HepG2 (cell line): ENCODE data around the gene TMEM131. TPM values are rescaled to one million over a fixed set of nuclear protein-coding genes. Genes with fewer than 3 reads are reported as not detected.
A peak's percentile ranks its signal among the peaks of the same experiment; 100 is the strongest.

Experiments used
- ATAC-seq: fragments of 200-7000 bp; cut with Tn5 transposase; 3 replicates; pipeline ENCODE4 v1.9.1; 2020; ENCODE audit warnings: mild to moderate bottlenecking, moderate library complexity
- BruUV-seq: library from RNA; stranded (reverse); fragments of 400-500 nt; replicated peaks from 2 replicates; lab custom pipeline; 2021; lab: Mats Ljungman, UMichigan
- CTCF ChIA-PET: fragments of 300-600 bp; formaldehyde crosslinking; extraction: SDS; loops from one replicate; lab custom pipeline; 2021; ENCODE audit warnings: low total read pairs, inconsistent platforms, low intra/inter-chr PET ratio; lab: Yijun Ruan, JAX
- POLR2A ChIA-PET: fragments of 350-600 bp; sonication (Branson Sonifier 250); formaldehyde crosslinking; loops from one replicate; lab custom pipeline; 2020; ENCODE audit warnings: antibody characterized with exemption, inconsistent platforms; lab: Yijun Ruan, JAX
- DNase-seq: peaks from one replicate; pipeline ENCODE4 v3.0.0-alpha.2; 2015; ENCODE audit warnings: low spot score
- FAIRE-seq: peaks from 3 replicates; lab custom pipeline; 2011; peaks lifted over from hg19 to GRCh38; lab: Jason Lieb, UNC
- H2AFZ ChIP-seq: one replicate; pipeline ENCODE4 v1.6.1; 2011; ENCODE audit warnings: low read length, inconsistent platforms
- H3K27ac ChIP-seq: fragments of 300-600 bp; 3 replicates; pipeline ENCODE4 v1.8.0; 2011; ENCODE audit warnings: mixed run types, mild to moderate bottlenecking, mixed read lengths, low read length, inconsistent platforms; ENCODE audit not compliant: insufficient read depth; ENCODE audit errors: extremely low read length
- H3K27me3 ChIP-seq, 2 experiments: fragments of 200-600 bp in 1 of 2; 2 replicates in 1 of 2; 3 replicates in 1 of 2; pipeline versions ENCODE4 v1.6.0 to v1.8.0; 2011; ENCODE audit warnings: low read length in 2 of 2, mild to moderate bottlenecking in 2 of 2, moderate library complexity in 2 of 2, inconsistent platforms in 1 of 2; ENCODE audit not compliant: insufficient read depth in 2 of 2, control insufficient read depth in 1 of 2
- H3K36me3 ChIP-seq, 2 experiments: fragments of 200-600 bp in 1 of 2; replicated peaks in 1 of 2; 2 replicates in 1 of 2; 3 replicates in 1 of 2; pipeline versions ENCODE4 v1.5.1 to v1.8.0; 2011; ENCODE audit warnings: low read length in 2 of 2, inconsistent platforms in 1 of 2; ENCODE audit not compliant: insufficient read depth in 2 of 2, control insufficient read depth in 1 of 2
- H3K4me1 ChIP-seq: 2 replicates; pipeline ENCODE4 v1.5.1; 2012; ENCODE audit warnings: low read length, inconsistent platforms; ENCODE audit not compliant: insufficient read depth
- H3K4me2 ChIP-seq: 2 replicates; pipeline ENCODE4 v1.6.0; 2011; ENCODE audit warnings: low read depth, low read length, inconsistent platforms
- H3K4me3 ChIP-seq, 3 experiments: fragments of 200-600 bp in 1 of 3; sonication (generic), shearing (Covaris generic) in 1 of 3; replicated peaks in 1 of 3; 2 replicates each; pipeline ENCODE4 v1.5.1; 2011 to 2016; ENCODE audit warnings: low read length in 3 of 3, inconsistent platforms in 2 of 3, low read depth in 2 of 3, mild to moderate bottlenecking in 2 of 3, control low read depth in 1 of 3, mixed read lengths in 1 of 3; ENCODE audit not compliant: insufficient read depth in 1 of 3
- H3K79me2 ChIP-seq: one replicate; pipeline ENCODE4 v1.6.1; 2011; ENCODE audit warnings: low read length, inconsistent platforms; ENCODE audit not compliant: insufficient read depth
- H3K9ac ChIP-seq: 2 replicates; pipeline ENCODE4 v1.6.0; 2011; ENCODE audit warnings: mild to moderate bottlenecking, low read depth, low read length, inconsistent platforms; ENCODE audit not compliant: insufficient read depth
- H3K9me3 ChIP-seq: 2 replicates; pipeline ENCODE4 v1.5.1; 2012; ENCODE audit warnings: mild to moderate bottlenecking, low read length
- H4K20me1 ChIP-seq: 2 replicates; pipeline ENCODE4 v1.6.0; 2011; ENCODE audit warnings: inconsistent platforms, mild to moderate bottlenecking, low read length, moderate library complexity; ENCODE audit not compliant: insufficient read depth
- NR3C1 ChIP-seq: sonication (generic); formaldehyde crosslinking; IDR thresholded peaks from 2 replicates; pipeline ENCODE4 v1.4.0; 2020; ENCODE audit warnings: missing genetic modification reagents
- RFX1 ChIP-seq: fragments of 450-650 bp; IDR thresholded peaks from 2 replicates; pipeline ENCODE4 v1.6.1; 2017
- RFX3 ChIP-seq: IDR thresholded peaks from 2 replicates; pipeline ENCODE4 v1.6.1; 2016; ENCODE audit warnings: missing biosample characterization, missing genetic modification reagents
- ZNF468 ChIP-seq: sonication (generic); formaldehyde crosslinking; IDR thresholded peaks from 2 replicates; pipeline ENCODE4 v1.8.0; 2022; ENCODE audit warnings: mild to moderate bottlenecking, moderate library complexity, missing genetic modification reagents
- ZNF550 ChIP-seq: sonication (generic); formaldehyde crosslinking; IDR thresholded peaks from 2 replicates; pipeline ENCODE4 v1.4.0; 2020; ENCODE audit warnings: mild to moderate bottlenecking, missing genetic modification reagents, borderline replicate concordance
- WGBS: methylation state at CpG from one replicate; pipeline ENCODE4 v1.1.6; 2017; ENCODE audit warnings: low lambda C conversion rate; 5-methylcytosine and 5-hydroxymethylcytosine counted together
- in situ Hi-C: cut with HindIII; loops from 2 replicates; pipeline ENCODE4 v1.10.0; 2017; ENCODE audit warnings: low pct_unique_long_range_greater_than_20kb; ENCODE audit not compliant: extremely low pct_ligation_motif_present
- intact Hi-C: fragments of 100-400 bp; cut with micrococcal nuclease; formaldehyde crosslinking; loops from one replicate; pipeline ENCODE4 v1.10.0; 2022; ENCODE audit not compliant: unreplicated experiment
- polyA plus RNA-seq, 8 experiments: library from polyadenylated mRNA; depleted of rRNA in 3 of 8; stranded (reverse) in 7 of 8; unstranded in 1 of 8; fragments of >200 nt; fragmentation: Illumina TruSeq in 4 of 8; extraction: Trizol in 4 of 8; gene quantifications; 2 replicates each; pipeline versions ENCODE4 v1.2.1 to v1.2.3, GENCODE V29; 2011 to 2016; ENCODE audit warnings: low read depth in 4 of 8, missing spikeins in 1 of 8, mixed read lengths in 1 of 8; ENCODE audit not compliant: insufficient read depth in 1 of 8
- total RNA-seq, 5 experiments: library from RNA; depleted of rRNA; stranded (reverse); fragments of >200 nt; fragmentation: Illumina TruSeq; extraction: Trizol; gene quantifications; 2 replicates each; pipeline ENCODE4 v1.2.3, GENCODE V29; 2016; ENCODE audit warnings: low read depth in 1 of 5

The TMEM131 gene
- total and polyA plus RNA-seq, 2 of the 13 experiments (the other 11 are each of a cell fraction or from before 2014, with no cell fraction given), result 17.9 to 19.5 TPM

DNA sequence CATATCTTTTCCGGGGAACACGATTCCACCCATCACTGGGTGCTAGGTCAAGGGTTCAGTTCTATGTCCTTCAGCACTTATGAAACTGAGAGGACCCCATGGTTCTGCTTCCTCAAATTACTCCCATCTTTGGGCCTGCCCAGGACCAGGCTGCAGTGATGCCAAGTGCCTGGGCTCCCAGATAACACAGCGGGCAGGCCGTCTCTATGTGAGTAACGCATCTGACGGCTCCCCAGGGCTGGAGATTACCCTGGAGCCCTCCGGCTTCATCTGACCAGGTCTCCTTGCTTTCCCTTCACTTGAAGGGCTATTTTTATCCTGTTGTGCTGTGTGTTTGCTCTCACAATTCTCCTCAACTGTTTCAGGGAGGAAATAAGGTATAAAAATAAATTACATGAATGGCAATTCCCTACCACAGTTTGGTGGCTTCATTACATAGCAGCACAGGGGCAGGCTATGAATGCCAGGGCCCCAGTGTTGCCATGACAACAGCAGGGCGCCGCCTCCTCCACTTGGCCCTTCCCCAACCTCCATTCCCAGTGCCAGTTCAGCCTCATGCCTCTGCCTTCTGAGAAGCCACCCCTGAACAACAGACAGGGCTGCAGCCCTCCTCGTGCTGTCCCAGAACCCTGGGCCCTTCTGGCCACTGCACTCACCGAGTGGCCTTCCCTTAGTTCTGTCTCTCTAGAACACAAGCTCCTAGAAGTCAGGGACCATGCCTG is 25.4 kb upstream of the TMEM131 start:
- 53% methylated on average over 11 of the region's 11 CpGs for WGBS
- Histone ChIP-seq H3K9ac (no peak overlapping the region), H3K9me3 (no peaks in the 10 kb centered on the region), H3K36me3 (no peaks in the 10 kb centered on the region), H3K4me3 (no peak overlapping the region), H3K27me3 (no peaks in the 10 kb centered on the region), H3K27ac (no peak overlapping the region), H2AFZ (no peak overlapping the region), H3K4me1 (no peaks in the 10 kb centered on the region), H4K20me1 (no peaks in the 10 kb centered on the region), H3K79me2 (no peaks in the 10 kb centered on the region), H3K4me2 (no peak overlapping the region)
- BruUV-seq, result no TSS peak
- ChIA-PET POLR2A (no interaction called here), CTCF (no interaction called here)
- FAIRE-seq (no peak), ATAC-seq (no peak), DNase-seq (no peak)
- TF ChIP-seq RFX1, result peak; percentile 64; the same call in 1 of the 2 replicates
- TF ChIP-seq RFX3 (CRISPR knock-in tag), result peak; percentile 46; the same call in 1 of the 2 replicates
- no peak for TF ChIP-seq ZNF550 (CRISPR knock-in tag)
- intact Hi-C loops (no loop called here), in situ Hi-C loops (no loop called here)

DNA sequence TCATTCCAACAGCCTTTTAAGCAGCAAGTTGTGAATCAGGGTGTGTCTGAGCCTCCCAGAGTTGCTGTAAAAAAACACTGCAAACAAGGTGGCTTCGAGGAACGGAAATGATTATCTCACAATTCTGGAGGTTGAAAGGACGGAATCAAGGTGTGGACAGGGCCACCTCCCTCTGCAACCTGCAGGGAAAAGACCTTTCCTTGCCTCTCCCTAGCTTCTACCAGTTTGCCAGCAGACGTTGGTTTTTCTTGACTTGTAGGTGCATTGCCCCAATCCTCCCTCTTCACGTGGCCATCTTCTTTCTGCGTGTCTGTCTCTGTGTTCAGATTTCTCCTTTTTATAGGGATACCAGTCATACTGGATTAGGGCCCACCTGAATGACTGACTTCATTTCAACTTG is 24.8 kb upstream of the TMEM131 start:
- in situ Hi-C loops, result no loop called here
- intact Hi-C loops, result no loop called here
- no peak overlapping the region for H2AFZ ChIP-seq

More for the DNA sequence above, 24.8 kb upstream of the TMEM131 start:
- no peak overlapping the region for H3K4me2 ChIP-seq
- TF ChIP-seq NR3C1 (CRISPR knock-in tag) (no peak), ZNF468 (CRISPR knock-in tag) (no peak)
- H3K9me3 ChIP-seq, result no peaks in the 10 kb centered on the region
- H3K4me3 ChIP-seq, result no peak overlapping the region
- ATAC-seq (no peak), DNase-seq (no peak), FAIRE-seq (no peak)
- ChIA-PET POLR2A (no interaction called here), CTCF (no interaction called here)
- WGBS, result 54% methylated on average over 6 of the region's 6 CpGs
- H3K4me1 ChIP-seq, result no peaks in the 10 kb centered on the region
- no peaks in the 10 kb centered on the region for H3K79me2 ChIP-seq
- BruUV-seq, result no TSS peak
- no peak overlapping the region for H3K27ac ChIP-seq
- no peaks in the 10 kb centered on the region for H4K20me1 ChIP-seq
- no peaks in the 10 kb centered on the region for H3K27me3 ChIP-seq
- H3K9ac ChIP-seq, result no peak overlapping the region
- H3K36me3 ChIP-seq, result no peaks in the 10 kb centered on the region
